Measurements from ENCODE around the gene MACROD2.

DNA sequence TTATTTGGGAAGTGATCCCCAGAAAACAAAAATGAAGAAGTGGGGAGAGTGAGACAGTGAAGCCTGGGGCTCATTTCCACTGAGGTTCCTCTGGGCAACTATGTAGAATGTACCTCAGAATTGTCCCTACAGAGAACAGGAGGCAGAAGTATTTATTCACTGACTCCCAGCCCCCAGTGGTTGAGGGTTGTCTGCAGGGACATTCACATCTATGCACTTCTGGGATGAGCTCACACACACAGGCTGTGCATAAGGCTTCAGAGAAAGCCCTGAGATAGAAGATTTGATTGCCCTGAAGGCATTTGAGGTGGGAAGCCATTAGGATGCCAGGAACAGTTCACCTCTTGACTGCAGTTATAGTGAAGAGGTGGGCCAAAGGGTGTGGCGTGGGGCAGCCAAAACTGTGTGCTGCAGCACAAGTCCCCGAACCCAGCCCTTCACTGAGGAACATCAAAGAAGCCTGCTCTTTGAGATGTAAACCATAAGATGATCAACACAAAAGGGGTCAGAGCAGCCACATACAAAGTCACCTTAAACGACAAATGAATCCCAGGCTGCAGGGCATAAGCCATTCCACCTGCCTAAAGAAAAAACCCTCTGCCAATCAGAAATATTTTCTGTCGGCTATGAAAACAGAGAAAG, 1195.9 kb downstream of the MACROD2 start:
- no peak for TF ChIP-seq POLR2A (IDR thresholded peaks at IDR 0.05; ENCODE audit: low read depth, low read length)
- TF ChIP-seq SPI1 (IDR thresholded peaks at IDR 0.05; ENCODE audit: low read depth, low read length): no peak
- TF ChIP-seq POLR2AphosphoS5 (IDR thresholded peaks at IDR 0.05; ENCODE audit: low read depth, low read length): no peak
- no peak for TF ChIP-seq TAF1 (IDR thresholded peaks at IDR 0.05; ENCODE audit: low read depth, low read length)
- TF ChIP-seq POU2F2 (IDR thresholded peaks at IDR 0.05; ENCODE audit: low read depth, low read length): no peak
